GM18907 (cell line): ENCODE data around the gene FAT4.
A peak's percentile ranks its signal among the peaks of the same experiment; 100 is the strongest.

Experiments used
- ATAC-seq: cut with Tn5 transposase; IDR thresholded peaks from one replicate; pipeline ENCODE4 v1.9.1; 2021; ENCODE audit warnings: mild to moderate bottlenecking, moderate library complexity; ENCODE audit not compliant: unreplicated experiment

FAT4 gene, protein sequence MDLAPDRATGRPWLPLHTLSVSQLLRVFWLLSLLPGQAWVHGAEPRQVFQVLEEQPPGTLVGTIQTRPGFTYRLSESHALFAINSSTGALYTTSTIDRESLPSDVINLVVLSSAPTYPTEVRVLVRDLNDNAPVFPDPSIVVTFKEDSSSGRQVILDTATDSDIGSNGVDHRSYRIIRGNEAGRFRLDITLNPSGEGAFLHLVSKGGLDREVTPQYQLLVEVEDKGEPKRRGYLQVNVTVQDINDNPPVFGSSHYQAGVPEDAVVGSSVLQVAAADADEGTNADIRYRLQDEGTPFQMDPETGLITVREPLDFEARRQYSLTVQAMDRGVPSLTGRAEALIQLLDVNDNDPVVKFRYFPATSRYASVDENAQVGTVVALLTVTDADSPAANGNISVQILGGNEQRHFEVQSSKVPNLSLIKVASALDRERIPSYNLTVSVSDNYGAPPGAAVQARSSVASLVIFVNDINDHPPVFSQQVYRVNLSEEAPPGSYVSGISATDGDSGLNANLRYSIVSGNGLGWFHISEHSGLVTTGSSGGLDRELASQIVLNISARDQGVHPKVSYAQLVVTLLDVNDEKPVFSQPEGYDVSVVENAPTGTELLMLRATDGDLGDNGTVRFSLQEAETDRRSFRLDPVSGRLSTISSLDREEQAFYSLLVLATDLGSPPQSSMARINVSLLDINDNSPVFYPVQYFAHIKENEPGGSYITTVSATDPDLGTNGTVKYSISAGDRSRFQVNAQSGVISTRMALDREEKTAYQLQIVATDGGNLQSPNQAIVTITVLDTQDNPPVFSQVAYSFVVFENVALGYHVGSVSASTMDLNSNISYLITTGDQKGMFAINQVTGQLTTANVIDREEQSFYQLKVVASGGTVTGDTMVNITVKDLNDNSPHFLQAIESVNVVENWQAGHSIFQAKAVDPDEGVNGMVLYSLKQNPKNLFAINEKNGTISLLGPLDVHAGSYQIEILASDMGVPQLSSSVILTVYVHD (N-terminal part only)

DNA sequence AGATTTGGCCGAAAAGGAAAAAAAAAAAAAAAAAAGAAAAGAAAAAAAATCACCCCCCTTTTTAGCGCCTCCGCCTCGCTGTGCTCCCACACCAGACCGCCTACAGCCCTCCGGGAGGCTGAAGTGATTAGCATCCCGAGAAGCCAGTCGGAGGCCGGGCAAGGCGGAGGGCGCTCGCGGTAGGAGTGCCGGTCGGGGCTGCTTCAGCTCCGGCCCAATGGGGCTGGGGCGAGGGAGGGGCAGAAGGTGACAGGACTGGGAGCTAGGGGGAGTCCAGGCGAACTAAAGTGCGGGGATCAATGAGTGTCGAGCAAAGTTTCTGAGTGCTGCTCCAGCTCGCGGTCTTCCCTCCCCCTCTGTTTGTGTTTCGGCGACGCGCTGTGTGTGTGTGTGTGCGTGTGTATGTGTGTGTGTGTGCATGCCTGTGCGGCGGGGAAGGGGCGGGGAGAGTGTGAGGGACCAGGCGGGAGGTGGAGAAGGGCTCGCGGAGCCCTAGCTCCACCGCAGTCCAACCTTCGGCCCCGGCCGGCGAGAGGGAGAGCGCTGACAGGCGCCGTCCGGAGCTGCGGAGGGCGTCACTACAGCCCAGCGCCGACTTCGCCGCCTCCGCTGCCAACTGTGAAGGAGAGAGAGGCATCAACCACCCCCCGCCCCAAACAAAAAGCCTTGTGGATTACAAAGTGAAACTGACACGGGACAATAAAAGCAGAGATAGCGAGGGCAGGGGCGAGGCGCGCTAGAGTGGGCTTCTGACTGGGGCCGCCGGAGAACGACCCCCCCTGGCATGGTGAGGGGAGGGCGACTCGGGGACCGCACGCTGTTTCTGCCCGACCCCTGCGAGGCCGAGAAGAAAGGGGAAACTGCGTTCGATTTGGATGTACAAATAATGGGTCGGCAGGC, at the start of gene FAT4:
Gene FAT4 (plus strand): TSS at position 280 of the 900 bp plus-strand sequence. CDS start 1,457 bp downstream, outside the sequence.
- ATAC-seq, result peak; percentile 72

DNA sequence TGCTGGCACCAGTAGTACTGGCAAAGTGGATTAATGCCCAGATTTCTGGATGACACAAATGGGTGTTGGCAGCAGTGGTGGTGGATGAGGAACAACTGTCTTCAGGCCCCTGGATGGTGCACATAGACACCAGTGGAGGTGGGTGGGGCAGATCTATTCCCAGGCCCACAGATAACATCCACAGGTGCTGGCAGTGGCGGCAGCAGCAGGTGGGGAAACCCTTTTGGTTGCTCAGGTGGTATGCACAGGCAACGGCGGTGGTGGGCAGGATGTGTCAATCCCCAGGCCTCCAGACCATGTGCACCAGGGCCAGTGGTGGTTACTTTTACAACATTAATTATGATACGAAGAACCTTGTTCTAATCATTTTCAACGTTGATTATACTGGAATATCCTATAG, 48.9 kb upstream of the FAT4 start:
- no peak for ATAC-seq

DNA sequence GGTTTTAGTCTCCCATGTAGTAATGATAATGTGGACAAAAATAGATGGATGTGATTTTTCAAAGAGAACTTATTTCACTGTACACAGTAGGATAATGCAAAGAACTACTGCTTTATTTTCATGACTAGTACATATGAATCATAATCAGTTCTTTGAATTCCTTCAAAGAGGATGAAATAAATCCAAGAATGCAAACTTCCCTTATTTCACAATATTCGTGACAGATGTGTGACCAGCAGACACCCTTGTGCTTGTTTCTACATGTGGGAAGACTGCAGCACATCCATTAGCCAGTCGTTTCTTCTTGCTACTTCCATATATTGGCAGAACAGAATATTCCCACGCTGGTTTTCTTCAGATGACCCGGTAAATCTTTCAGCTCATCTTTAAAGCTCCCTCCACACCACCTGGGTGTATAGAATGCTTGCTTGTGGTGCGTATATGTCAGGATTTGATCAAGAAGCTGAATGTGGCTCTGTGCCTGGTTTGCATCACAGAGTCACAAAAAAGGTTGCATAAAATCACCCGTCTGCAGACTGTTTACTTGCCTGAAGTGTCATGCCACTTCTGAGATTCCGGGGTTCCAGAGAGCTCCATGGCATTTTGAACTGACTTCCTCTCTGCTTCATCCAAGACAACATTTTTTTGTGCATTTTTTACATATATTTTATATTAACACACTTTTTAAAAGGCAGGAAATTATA, 47.7 kb upstream of the FAT4 start:
- no peak for ATAC-seq

DNA sequence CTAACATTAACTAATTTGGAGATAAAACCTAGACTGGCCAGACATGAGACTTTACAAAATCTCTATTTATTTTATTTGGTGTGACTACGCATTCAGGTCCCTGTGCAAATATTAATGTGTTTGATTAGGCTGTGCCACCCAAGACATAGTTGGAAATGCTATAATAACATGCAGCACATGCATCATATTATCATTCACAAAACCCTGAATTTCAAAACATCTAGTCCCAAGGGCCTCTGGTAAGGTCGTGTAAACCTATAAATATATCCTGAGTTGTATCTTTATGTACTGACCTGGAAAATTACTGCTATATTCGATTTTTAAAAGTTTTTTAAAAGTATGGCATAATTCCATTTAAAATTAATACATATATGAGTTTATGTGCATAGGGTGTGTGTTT, 47.1 kb upstream of the FAT4 start:
- no peak for ATAC-seq

DNA sequence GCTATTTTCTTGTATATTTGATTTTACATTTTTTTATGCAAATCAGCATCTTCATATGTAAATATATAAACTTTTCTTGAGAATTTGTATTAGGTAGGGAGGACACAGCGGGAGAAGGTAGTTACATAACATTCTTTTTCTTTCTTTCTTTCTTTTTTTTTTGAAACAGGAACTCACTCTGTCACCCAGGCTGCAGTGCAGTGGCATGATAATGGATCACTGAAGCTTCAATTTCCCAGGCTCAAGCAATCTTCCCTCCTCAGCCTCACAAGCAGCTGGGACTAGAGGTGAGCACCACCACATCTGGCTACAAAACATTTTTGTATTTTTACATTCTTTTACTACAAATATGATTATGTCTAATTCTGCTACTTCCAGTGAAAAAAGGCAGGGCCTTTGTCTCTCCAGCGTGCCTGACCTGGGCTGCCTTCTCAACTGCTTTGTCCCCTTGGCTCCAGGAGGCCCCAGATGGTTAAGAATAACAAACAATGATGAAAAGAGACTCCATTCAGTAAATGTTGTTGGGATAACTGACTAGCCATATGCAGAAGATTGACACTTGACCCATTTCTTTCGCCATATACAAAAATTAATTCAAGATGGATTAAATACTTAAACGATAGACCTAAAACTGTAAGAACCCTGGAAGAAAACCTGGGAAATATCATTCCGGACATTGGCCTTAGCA, 46.5 kb upstream of the FAT4 start:
- no peak for ATAC-seq

DNA sequence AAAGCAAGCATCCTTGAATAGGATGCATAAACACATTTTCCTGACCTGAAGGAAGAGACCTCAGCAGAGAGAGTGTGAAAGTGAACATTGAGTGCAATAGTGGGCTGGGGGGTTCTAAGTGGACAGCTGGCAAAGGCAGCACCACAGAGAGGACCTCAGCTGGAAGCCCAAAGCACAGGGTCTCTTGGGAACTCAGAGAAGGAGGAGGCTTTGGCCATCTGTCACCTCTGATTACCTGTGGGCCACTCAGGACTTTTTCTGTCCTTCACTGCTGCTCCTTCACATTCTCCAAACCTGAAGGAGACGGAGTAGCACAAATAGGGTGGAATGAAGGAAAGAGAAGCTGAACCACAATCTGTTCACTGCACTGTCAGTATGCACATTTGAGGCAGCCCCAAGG, 37.9 kb upstream of the FAT4 start:
- ATAC-seq, result no peak

DNA sequence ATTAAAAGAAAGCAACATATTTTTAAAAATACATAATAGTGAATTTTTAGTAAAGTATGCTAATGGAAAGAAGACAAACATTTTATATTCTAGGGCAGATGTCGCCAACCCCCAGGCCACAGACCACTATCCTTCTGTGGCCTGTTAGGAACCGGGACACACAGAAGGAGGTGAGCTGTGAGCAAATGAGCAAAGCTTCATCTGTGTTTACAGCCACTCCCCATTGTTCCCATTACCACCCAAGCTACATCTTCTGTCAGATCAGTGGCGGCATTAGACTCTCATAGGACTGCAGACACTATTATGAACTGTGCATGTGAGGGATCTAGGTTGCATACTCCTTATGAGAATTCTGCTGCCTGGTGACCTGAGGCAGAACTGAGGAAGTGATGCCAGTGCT, 37.0 kb upstream of the FAT4 start:
- no peak for ATAC-seq

DNA sequence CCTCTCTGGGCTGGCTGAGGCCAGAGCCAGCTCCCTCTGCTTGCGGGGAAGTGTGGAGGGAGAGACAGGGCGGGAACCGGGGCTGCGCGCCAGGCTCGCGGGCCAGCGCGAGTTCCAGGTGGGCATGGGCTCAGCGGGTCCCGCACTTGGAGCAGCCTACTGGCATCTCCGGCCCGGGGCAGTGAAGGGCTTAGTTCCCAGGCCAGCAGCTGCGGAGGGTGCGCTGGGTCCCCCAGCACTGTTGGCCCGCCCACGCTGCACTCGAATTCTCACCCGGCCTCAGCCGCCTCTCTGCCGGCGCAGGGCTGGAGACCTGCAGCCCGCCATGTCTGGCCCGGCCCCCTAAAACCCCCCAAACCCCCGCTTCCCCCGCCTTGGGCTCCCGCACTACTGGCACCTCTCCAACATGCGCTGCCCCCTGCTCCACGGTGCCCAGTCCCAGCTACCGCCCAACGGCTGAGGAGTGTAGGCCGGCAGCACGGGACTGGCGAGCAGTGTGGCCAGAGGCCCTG, 33.8 kb upstream of the FAT4 start:
- ATAC-seq, result no peak

DNA sequence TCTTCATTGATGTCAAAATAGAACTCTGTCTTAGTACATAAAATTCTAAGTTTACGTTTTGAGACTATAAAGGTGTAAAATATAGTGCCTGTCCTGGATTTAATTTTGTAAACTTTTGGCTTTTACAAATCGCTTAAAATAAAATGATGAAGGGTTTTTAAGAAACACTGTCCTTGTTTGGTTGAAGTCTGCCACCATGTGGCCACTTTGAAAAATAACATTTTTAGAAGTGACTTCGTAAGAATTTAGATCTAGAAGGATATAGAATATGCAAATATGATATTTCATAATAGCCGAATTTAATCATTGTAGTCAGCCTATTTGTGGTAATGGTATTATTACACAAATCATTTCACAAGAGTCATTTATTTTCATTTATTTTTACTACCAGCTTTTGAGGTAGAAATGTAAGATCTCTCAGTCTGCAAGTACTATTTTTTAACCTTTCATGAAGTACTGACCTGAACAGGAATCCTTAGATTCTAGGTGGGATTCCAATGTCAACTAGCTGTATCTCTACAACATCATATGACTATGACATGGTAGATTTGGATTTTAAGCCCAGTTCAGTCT, 31.0 kb upstream of the FAT4 start:
- ATAC-seq, result peak; percentile 69

DNA sequence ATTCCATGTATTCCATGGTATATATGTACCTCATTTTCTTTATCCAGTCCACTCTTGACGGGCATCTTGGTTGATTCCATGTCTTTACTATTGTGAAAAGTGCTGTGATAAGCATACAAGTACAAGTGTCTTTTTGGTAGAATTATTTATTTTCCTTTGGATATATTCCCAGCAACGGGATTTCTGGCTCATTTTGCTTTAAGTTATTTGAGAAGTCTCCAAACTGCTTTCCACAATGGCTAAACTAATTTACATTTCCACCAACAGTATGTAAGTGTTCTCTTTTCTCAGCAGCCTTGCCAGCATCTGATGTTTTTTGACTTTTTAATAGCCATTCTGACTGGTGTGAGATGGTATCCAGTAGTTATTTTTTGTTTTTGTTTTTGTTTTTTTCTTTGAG, 17.6 kb upstream of the FAT4 start:
- no peak for ATAC-seq

DNA sequence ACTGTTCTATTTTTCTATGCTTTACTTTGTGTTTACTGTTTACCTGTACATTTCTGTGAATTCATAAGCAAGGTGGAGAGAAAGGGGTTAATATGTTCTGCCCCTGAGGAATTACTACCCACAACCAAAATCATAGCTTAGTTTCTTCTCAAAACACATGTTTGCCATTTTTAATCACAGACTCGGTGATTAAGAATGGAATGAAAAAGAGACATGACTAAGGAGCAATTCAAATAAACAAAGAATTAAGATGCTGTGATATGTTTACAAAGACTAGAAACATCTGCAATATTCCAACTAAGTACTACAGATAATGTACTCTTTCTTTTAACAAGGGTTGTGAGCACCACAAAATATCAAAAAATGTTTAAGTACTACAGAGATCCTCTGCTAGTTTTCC, 11.7 kb upstream of the FAT4 start:
- no peak for ATAC-seq

DNA sequence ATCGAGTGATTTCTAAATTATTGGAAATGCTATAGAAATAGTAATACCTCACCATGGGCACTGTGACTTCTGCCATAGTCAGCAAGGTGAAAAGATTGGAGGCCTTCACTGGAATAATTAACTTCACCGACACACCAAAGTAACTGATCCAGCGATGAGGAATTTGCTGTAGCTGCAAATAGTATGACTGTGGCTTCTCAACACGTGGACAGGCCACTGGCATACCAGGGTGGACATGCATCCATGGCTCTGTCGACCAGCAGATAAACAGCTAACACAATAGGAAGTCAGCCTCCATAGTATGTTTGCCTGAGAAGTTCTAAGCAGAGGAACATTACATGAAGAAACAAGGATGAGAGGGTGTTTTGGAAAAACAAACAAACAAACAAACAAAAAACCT, 10.9 kb upstream of the FAT4 start:
- ATAC-seq, result no peak

DNA sequence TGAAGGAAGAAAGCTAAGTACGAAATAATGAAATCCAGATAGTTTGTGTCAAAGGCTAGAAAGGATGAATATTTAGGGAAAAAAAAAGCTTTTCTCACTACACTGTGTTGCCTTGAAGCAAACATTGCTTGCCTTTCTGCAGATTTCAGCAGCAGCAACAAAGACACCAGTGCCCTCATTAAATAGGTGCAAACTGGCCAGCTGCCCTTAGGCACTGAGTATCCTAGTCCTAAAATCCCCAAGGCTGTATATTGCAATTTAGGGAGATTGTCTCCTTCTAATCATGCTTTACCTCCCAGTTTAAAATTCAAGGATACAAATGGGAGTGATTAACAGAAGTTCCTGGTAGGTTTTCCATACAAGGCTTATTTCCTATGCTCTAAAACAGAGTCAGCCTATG, 8.6 kb upstream of the FAT4 start:
- ATAC-seq, result no peak

DNA sequence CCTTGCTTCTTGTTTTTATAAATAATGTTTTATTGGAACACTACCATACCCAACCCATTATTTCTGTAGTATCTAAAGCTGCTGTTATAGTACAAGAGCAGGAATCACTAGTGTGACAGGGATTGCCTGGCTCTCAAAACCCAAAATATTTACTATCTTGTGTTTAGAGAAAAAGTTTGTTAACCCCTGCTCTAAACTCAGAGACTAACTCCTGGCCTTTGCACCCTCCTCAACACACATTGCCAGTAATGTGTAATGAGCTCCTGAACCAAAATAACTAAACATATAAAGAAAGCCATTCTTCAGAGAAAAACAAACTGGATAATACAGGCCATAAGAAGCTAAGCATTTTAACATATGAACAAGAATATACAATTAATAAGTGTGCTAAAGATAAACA, 8.2 kb upstream of the FAT4 start:
- no peak for ATAC-seq

DNA sequence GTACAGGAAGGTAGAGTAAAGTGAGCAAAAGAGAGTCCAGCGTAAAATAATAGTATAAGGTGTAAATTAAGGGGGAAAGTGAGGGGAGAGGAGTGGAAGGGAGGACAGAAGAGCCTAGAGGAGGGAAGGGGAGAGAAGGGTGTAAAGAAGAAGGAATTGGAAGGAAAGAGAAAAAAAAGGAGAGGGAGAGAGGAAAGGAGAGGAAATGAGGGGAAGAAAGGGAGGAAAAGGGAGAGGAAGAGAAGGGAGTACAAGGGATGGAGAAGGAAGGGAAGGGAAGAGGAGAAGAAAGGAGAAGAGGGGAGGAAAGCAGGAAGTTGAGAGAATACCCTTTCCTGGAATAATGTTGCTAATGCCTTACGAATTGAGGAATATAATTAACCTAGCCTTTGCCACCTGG, 3.3 kb upstream of the FAT4 start:
- no peak for ATAC-seq

DNA sequence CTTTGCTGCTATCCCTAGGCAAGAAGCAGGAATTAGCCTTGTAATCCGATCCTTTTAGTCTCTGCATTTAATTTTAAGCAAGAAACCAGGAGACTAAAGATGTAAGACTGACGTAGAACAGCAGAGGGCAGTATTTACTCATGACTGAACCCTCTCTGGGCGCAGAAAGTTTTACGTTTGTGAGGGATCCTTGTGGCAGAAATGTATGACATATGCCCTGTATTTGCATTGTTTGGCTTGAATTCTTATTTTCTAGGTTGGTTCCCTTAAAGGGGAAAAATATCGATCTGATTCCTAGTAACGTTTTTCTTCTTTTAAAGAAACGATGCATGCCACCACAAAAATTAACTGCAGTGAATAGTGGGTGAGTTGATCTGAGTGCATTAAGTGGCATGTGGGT, 1.3 kb upstream of the FAT4 start:
- peak; percentile 52 for ATAC-seq

DNA sequence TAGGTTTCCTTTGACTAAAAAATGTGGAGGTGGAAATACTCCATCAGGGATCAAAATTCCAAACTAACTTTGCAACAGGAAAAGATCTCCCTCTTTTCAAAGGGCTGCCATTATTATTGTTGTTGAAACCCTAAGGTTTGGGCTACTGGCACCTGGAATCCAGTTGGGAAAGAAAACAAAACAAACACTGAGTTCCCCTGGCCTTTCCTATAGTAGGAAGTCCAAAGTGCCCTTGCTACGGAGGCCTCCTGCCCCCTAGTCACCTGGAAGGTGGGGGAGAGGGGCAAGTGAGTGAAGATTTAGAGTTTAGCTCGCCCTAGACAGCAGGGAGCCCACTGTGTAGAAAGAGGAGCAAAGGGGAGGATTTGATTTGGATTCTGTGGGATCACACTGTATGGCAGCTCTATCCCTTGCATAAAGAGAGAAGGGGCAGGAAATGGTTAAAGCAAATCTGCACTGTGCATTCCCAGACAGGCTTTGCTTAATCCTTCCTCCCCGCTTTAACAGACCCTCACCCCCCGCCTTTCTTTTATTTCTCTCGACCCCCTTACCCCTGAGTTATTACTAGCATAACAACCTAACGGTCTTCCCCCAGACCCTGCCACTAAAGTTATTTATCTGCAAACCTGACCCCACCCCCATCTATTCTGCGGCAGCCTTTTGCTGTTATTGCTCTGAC, 627 bp upstream of the FAT4 start:
- ATAC-seq, result no peak

DNA sequence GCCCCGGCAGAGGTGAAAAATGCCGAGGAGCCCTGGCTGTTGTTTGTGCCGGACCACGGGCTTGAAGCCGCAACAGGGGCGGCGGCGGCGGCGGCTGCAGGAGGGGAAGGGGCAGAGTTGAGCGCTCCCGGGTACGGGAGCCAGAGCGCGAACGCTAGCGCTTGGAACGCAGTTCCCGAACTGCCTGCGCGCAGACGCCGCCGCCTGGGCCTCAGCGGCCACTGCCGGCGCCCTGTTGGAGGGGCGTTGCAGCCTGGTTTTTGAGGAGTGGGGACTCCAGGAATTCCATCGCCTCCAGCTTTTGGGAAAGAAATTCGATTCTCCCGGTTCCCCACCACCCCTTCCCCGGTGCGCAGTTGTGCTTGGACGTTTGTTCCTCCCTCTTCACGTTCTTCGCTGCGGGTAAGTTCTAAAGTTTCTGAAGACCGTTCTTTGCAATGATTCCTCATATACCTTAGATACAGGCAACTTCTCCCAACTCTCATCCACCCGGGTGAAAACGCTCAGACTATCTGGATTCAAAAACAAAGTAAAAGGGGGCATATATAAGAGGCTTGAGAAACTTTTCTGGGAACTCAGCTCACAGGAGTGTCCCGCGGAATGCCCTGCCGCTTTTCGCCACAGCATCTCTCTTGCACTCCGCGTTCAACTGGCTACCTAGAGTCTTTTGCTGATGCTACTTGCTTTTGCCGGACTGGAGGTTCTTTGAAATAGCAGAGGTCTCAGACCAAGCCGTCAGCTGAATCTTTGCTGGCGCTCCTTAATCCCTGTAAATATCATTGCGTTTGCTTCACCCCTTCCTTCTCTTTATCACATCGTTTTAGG, 1.0 kb downstream of the FAT4 start:
- peak; percentile 26 for ATAC-seq
